Smooth muscle cell (in vitro differentiated cells): ENCODE results near the gene OSBPL8. TPM values are rescaled to one million over a fixed set of nuclear protein-coding genes. Genes with fewer than 3 reads are reported as not detected.

ENCODE experiments used
- DNase-seq: peaks from one replicate; lab custom pipeline; 2025; ENCODE audit not compliant: unreplicated experiment; lab: John Stamatoyannopoulos, UW
- H2AFZ ChIP-seq: fragments of 200-600 bp; sonication (generic); 2 replicates; pipeline ENCODE4 v1.6.0; 2016; ENCODE audit warnings: antibody characterized with exemption, low read depth, mild to moderate bottlenecking
- H3F3A ChIP-seq: fragments of 200-600 bp; sonication (generic); 2 replicates; pipeline ENCODE4 v1.6.0; 2017; ENCODE audit warnings: antibody characterized with exemption, low read depth
- H3K27ac ChIP-seq: fragments of 200-600 bp; sonication (generic); 2 replicates; pipeline ENCODE4 v1.5.1; 2016; ENCODE audit warnings: low read depth, mild to moderate bottlenecking
- H3K27me3 ChIP-seq: fragments of 200-600 bp; sonication (generic); 2 replicates; pipeline ENCODE4 v1.6.1; 2016; ENCODE audit warnings: low read depth, mild to moderate bottlenecking
- H3K36me3 ChIP-seq: fragments of 200-600 bp; sonication (generic); 2 replicates; pipeline ENCODE4 v1.5.1; 2016; ENCODE audit warnings: low read depth
- H3K4me1 ChIP-seq: fragments of 200-600 bp; sonication (generic); 2 replicates; pipeline ENCODE4 v1.5.1; 2016; ENCODE audit warnings: low read depth
- H3K4me2 ChIP-seq: fragments of 200-600 bp; sonication (generic); 2 replicates; pipeline ENCODE4 v1.6.0; 2016; ENCODE audit warnings: mild to moderate bottlenecking
- H3K4me3 ChIP-seq: fragments of 200-600 bp; sonication (generic); 2 replicates; pipeline ENCODE4 v1.5.1; 2016; ENCODE audit warnings: mild to moderate bottlenecking
- H3K79me2 ChIP-seq: fragments of 200-600 bp; sonication (generic); 2 replicates; pipeline ENCODE4 v1.6.0; 2016; ENCODE audit warnings: low read depth, mild to moderate bottlenecking
- H3K9ac ChIP-seq: fragments of 200-600 bp; sonication (generic); 2 replicates; pipeline ENCODE4 v1.6.0; 2016; ENCODE audit warnings: low read depth
- H3K9me3 ChIP-seq: fragments of 200-600 bp; sonication (generic); replicated peaks from 2 replicates; pipeline ENCODE4 v1.5.1; 2016; ENCODE audit warnings: low read depth
- H4K20me1 ChIP-seq: fragments of 200-600 bp; sonication (generic); 2 replicates; pipeline ENCODE4 v1.6.0; 2016; ENCODE audit warnings: low read depth
- WGBS: methylation state at CpG from one replicate; pipeline ENCODE4 v1.1.7; 2016; ENCODE audit warnings: low lambda C conversion rate; 5-methylcytosine and 5-hydroxymethylcytosine counted together
- polyA plus RNA-seq: library from polyadenylated mRNA; unstranded; fragments of >200 nt; fragmentation: Nextera tagmentation; extraction: Ambion mirVana; gene quantifications from 2 replicates; pipeline ENCODE4 v1.2.1, GENCODE V29; 2016
- total RNA-seq: library from RNA; depleted of rRNA; stranded (reverse); fragments of >200 nt; gene quantifications from 2 replicates; pipeline ENCODE4 v1.2.3, GENCODE V29; 2014
- TF ChIP-seq, protein P1 (sequence below): fragments of 200-600 bp; sonication (generic); IDR thresholded peaks from 2 replicates; pipeline ENCODE4 v1.5.1; 2017; ENCODE audit warnings: borderline replicate concordance, mild to moderate bottlenecking, antibody characterized with exemption; ENCODE audit not compliant: insufficient read depth, poor library complexity, severe bottlenecking

Gene OSBPL8
- total and polyA plus RNA-seq, 2 experiments from 2014 or later, result 32.0 to 108 TPM

DNA sequence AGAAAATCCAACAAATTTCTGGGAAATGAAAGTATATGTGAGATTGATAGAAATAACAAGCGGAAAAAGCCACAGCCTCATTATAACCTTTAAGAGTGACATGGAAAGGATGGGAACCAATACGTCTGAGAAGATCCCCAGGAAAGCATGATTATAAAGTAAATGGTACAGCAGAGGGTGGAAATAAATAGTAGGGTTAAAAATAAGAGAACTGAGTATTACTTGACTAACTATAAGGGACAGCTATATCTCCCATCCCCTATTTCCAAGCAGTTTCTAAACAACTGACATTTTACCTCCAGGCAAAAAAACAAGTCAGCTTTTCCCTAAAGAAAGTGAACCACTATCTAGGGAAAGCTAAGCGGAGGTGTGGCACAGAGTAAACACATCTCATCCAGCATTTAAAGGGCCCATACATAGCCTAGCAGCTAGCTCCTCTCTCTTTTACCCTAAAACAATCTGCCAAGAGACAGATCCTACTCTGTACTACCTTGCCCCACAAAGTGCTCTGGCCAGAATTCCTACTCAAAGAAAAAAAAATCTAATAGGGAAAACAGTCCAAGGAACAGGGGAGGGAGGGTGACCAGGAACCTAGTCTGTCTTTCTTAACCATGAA is 11.2 kb downstream of the OSBPL8 start:
- peaks cover 35% of the 10 kb centered on the region for H3K4me1 ChIP-seq
- H3K36me3 ChIP-seq, result no peaks in the 10 kb centered on the region
- no peak overlapping the region for H3K4me3 ChIP-seq
- H3K79me2 ChIP-seq, result peaks cover 98% of the 10 kb centered on the region
- no peaks in the 10 kb centered on the region for H3K9me3 ChIP-seq
- TF ChIP-seq, protein P1, sequence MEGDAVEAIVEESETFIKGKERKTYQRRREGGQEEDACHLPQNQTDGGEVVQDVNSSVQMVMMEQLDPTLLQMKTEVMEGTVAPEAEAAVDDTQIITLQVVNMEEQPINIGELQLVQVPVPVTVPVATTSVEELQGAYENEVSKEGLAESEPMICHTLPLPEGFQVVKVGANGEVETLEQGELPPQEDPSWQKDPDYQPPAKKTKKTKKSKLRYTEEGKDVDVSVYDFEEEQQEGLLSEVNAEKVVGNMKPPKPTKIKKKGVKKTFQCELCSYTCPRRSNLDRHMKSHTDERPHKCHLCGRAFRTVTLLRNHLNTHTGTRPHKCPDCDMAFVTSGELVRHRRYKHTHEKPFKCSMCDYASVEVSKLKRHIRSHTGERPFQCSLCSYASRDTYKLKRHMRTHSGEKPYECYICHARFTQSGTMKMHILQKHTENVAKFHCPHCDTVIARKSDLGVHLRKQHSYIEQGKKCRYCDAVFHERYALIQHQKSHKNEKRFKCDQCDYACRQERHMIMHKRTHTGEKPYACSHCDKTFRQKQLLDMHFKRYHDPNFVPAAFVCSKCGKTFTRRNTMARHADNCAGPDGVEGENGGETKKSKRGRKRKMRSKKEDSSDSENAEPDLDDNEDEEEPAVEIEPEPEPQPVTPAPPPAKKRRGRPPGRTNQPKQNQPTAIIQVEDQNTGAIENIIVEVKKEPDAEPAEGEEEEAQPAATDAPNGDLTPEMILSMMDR, result no peak
- H3K4me2 ChIP-seq, result peak overlapping the region; percentile 48
- WGBS, result 46% methylated on average over 3 of the region's 3 CpGs
- peak overlapping the region; percentile 1 for H3K27ac ChIP-seq
- peaks cover 98% of the 10 kb centered on the region for H4K20me1 ChIP-seq
- H3K9ac ChIP-seq, result no peak overlapping the region
- H2AFZ ChIP-seq, result no peak overlapping the region
- H3K27me3 ChIP-seq, result no peaks in the 10 kb centered on the region
- no peak for DNase-seq
- no peaks in the 10 kb centered on the region for H3F3A ChIP-seq

DNA sequence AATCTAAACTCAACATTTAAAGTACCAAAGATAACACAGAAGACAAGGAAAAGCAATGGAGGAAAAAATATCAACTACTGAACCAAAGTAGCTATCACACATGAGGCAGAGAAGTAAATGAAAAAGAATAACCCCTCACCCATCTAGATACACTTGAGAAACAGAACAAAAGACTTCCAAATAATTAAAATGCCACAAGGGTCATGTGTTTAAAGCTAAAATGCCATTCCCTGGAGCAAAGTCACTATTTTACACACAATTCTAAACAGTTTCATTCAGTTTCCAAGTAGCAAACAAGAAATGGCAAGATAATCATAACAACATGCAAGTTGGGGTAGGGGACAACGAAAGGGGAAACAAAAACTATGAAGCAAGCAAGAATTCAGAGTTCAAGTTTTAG is 12.0 kb downstream of the OSBPL8 start:
- Histone ChIP-seq H3K4me2 (peak overlapping the region; percentile 48), H3K79me2 (peaks cover 98% of the 10 kb centered on the region), H3K9ac (no peak overlapping the region), H3K27me3 (no peaks in the 10 kb centered on the region), H3K4me1 (peaks cover 35% of the 10 kb centered on the region), H3K27ac (peak overlapping the region; percentile 17), H3K9me3 (no peaks in the 10 kb centered on the region), H3K4me3 (no peak overlapping the region), H3F3A (no peaks in the 10 kb centered on the region), H2AFZ (no peak overlapping the region), H3K36me3 (no peaks in the 10 kb centered on the region), H4K20me1 (peaks cover 98% of the 10 kb centered on the region)
- WGBS, result 50% methylated on average over 1 of the region's 1 CpG
- TF ChIP-seq, protein P1, result no peak
- no peak for DNase-seq

DNA sequence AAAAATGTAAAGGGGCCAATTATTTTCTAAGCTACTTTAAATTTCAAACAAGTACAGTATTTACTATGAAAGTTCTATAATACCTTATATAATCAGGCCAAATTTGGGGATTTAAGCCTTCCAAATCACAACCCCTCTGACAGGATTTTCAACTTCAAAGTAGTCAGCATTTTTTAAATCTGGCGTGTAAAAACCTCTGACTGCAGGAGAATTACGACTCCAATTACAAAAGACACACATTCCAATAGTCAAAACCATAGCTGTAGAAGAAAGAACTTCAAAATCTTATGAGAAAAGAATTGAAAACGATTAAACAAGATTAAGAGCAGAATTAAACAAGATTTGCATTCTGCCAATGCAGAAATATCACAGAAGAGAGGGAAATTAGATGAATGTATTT is 12.7 kb downstream of the OSBPL8 start:
- no peak overlapping the region for H3K9ac ChIP-seq
- peak overlapping the region; percentile 17 for H3K27ac ChIP-seq
- DNase-seq, result no peak
- H3K4me1 ChIP-seq, result peaks cover 35% of the 10 kb centered on the region
- TF ChIP-seq, protein P1, result no peak
- WGBS, result 25% methylated on average over 3 of the region's 3 CpGs
- H3K27me3 ChIP-seq, result no peaks in the 10 kb centered on the region
- H3K79me2 ChIP-seq, result peaks cover 100% of the 10 kb centered on the region
- H3K9me3 ChIP-seq, result no peaks in the 10 kb centered on the region
- no peak overlapping the region for H2AFZ ChIP-seq
- peaks cover 98% of the 10 kb centered on the region for H4K20me1 ChIP-seq
- no peaks in the 10 kb centered on the region for H3K36me3 ChIP-seq
- H3F3A ChIP-seq, result no peaks in the 10 kb centered on the region
- H3K4me3 ChIP-seq, result no peak overlapping the region
- peak overlapping the region; percentile 48 for H3K4me2 ChIP-seq

DNA sequence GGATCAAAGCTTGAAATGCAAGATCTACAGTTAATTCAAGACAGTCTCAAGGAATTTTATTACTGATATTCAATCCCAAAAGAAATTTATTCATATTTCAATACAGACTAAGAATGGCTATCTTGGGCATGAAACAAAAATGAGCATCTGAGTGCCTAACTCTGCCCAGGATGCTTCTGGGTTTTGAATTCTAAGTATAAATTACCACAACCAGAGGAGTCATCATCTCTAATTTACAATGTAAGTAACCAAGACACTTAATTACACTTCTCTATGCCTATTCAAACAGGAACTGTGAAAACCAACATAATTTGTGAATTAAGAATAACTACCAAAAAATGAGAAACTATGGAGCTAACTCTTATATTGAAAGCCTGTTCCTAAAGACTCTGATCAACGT is 14.1 kb downstream of the OSBPL8 start:
- DNase-seq, result no peak
- peaks cover 99% of the 10 kb centered on the region for H4K20me1 ChIP-seq
- H2AFZ ChIP-seq, result no peak overlapping the region
- peaks cover 100% of the 10 kb centered on the region for H3K79me2 ChIP-seq
- peaks cover 35% of the 10 kb centered on the region for H3K4me1 ChIP-seq
- TF ChIP-seq, protein P1, result no peak
- H3K27ac ChIP-seq, result no peak overlapping the region
- H3K36me3 ChIP-seq, result no peaks in the 10 kb centered on the region
- H3K4me2 ChIP-seq, result no peak overlapping the region
- 59% methylated on average over 1 of the region's 1 CpG for WGBS
- H3K9ac ChIP-seq, result no peak overlapping the region
- no peaks in the 10 kb centered on the region for H3K27me3 ChIP-seq
- H3K4me3 ChIP-seq, result no peak overlapping the region
- no peaks in the 10 kb centered on the region for H3F3A ChIP-seq
- no peaks in the 10 kb centered on the region for H3K9me3 ChIP-seq
